H1 (cell line): Measurements from ENCODE around the gene CSF3R. TPM values are rescaled to one million over a fixed set of nuclear protein-coding genes. Genes with fewer than 3 reads are reported as not detected.

Experiments
- CTCF ChIA-PET: fragments of 300-600 bp; sonication (Branson Sonifier 250); formaldehyde crosslinking; loops from one replicate; lab custom pipeline; 2021; ENCODE audit not compliant: partially characterized antibody; lab: Charles Lee
- POLR2A ChIA-PET: fragments of 300-600 bp; sonication (Branson Sonifier 250); formaldehyde crosslinking; loops from one replicate; lab custom pipeline; 2021; ENCODE audit warnings: inconsistent platforms; ENCODE audit not compliant: partially characterized antibody; lab: Charles Lee
- DNase-seq, 2 experiments: peaks; one replicate each; pipeline versions ENCODE4 v3.0.0 to v3.0.0-alpha.2; 2010 to 2022; ENCODE audit warnings: low spot score in 2 of 2, low read depth in 1 of 2, mixed read lengths in 1 of 2
- FAIRE-seq: peaks from 2 replicates; lab custom pipeline; 2011; peaks lifted over from hg19 to GRCh38; lab: Jason Lieb, UNC
- H2AFZ ChIP-seq: 2 replicates; pipeline ENCODE4 v1.8.1; 2012; ENCODE audit warnings: low read length, inconsistent platforms
- H2AK5ac ChIP-seq: 2 replicates; pipeline ENCODE4 v1.6.1; 2013; ENCODE audit warnings: low read depth, low read length
- H2BK120ac ChIP-seq: replicated peaks from 2 replicates; pipeline ENCODE3; 2013; ENCODE audit warnings: low read depth, low read length, inconsistent platforms
- H2BK12ac ChIP-seq: 2 replicates; pipeline ENCODE4 v1.6.1; 2013; ENCODE audit warnings: low read depth, low read length
- H2BK15ac ChIP-seq: 2 replicates; pipeline ENCODE4 v1.6.1; 2013; ENCODE audit warnings: low read length
- H2BK20ac ChIP-seq: 2 replicates; pipeline ENCODE4 v1.6.1; 2013; ENCODE audit warnings: low read length
- H2BK5ac ChIP-seq: 2 replicates; pipeline ENCODE4 v1.6.1; 2013; ENCODE audit warnings: low read depth, low read length
- H3K14ac ChIP-seq: 2 replicates; pipeline ENCODE4 v1.6.1; 2013; ENCODE audit warnings: inconsistent platforms; ENCODE audit not compliant: insufficient read length
- H3K18ac ChIP-seq: 2 replicates; pipeline ENCODE4 v1.6.1; 2013; ENCODE audit warnings: low read length; ENCODE audit errors: extremely low read depth
- H3K23ac ChIP-seq: 2 replicates; pipeline ENCODE4 v1.6.1; 2013; ENCODE audit warnings: inconsistent platforms; ENCODE audit not compliant: insufficient read length
- H3K23me2 ChIP-seq: 2 replicates; pipeline ENCODE4 v1.6.1; 2013; ENCODE audit warnings: low read depth, low read length
- H3K27ac ChIP-seq: 2 replicates; pipeline ENCODE4 v1.6.1; 2011; ENCODE audit warnings: low read depth, low read length, inconsistent platforms
- H3K27me3 ChIP-seq, 4 experiments: replicated peaks in 1 of 4; 1 replicate in 1 of 4; 2 replicates in 3 of 4; pipeline versions ENCODE4 v1.6.1 to v1.8.1; 2011 to 2013; ENCODE audit warnings: low read length in 3 of 4, mild to moderate bottlenecking in 3 of 4, inconsistent platforms in 2 of 4, mixed read lengths in 2 of 4, moderate library complexity in 1 of 4; ENCODE audit not compliant: control insufficient read depth in 3 of 4, insufficient read depth in 3 of 4; ENCODE audit errors: extremely low read depth in 1 of 4
- H3K36me3 ChIP-seq, 4 experiments: 2 replicates each; pipeline versions ENCODE4 v1.6.1 to v1.8.1; 2011 to 2013; ENCODE audit warnings: mild to moderate bottlenecking in 4 of 4, low read length in 3 of 4, moderate library complexity in 2 of 4, control low read depth in 1 of 4, inconsistent platforms in 1 of 4; ENCODE audit not compliant: insufficient read depth in 4 of 4, control insufficient read depth in 2 of 4
- H3K4ac ChIP-seq: replicated peaks from 2 replicates; pipeline ENCODE3; 2013; ENCODE audit warnings: low read length, low read depth, mixed read lengths, inconsistent platforms; ENCODE audit not compliant: insufficient read length
- H3K4me1 ChIP-seq, 4 experiments: replicated peaks in 1 of 4; 1 replicate in 1 of 4; 2 replicates in 3 of 4; pipeline versions ENCODE4 v1.6.1 to v1.8.1; 2011 to 2013; ENCODE audit warnings: low read length in 3 of 4, inconsistent platforms in 2 of 4, mixed read lengths in 1 of 4; ENCODE audit not compliant: insufficient read depth in 4 of 4, control insufficient read depth in 3 of 4
- H3K4me2 ChIP-seq, 2 experiments: 2 replicates each; pipeline versions ENCODE4 v1.6.1 to v1.8.1; 2011 to 2013; ENCODE audit warnings: low read depth in 2 of 2, low read length in 2 of 2, control low read depth in 1 of 2, inconsistent platforms in 1 of 2, mild to moderate bottlenecking in 1 of 2; ENCODE audit not compliant: insufficient read depth in 1 of 2
- H3K4me3 ChIP-seq, 4 experiments: fragments of 200-600, 300-600 bp in 1 of 4; sonication (generic), shearing (Covaris generic), sonication (Bioruptor Twin) in 1 of 4; 2 replicates each; pipeline versions ENCODE4 v1.5.1 to v1.8.1; 2011 to 2016; ENCODE audit warnings: low read length in 4 of 4, low read depth in 3 of 4, control low read depth in 2 of 4, inconsistent platforms in 2 of 4, mild to moderate bottlenecking in 2 of 4, mixed read lengths in 1 of 4, moderate library complexity in 1 of 4; ENCODE audit not compliant: insufficient read depth in 2 of 4; ENCODE audit errors: extremely low read depth in 1 of 4
- H3K56ac ChIP-seq: replicated peaks from 2 replicates; pipeline ENCODE3; 2013; ENCODE audit warnings: low read depth, mild to moderate bottlenecking, mixed read lengths, low read length, inconsistent platforms; ENCODE audit not compliant: insufficient read length
- H3K79me1 ChIP-seq: 2 replicates; pipeline ENCODE4 v1.6.1; 2013; ENCODE audit warnings: low read depth, low read length, control low read depth
- H3K79me2 ChIP-seq, 2 experiments: 2 replicates each; pipeline versions ENCODE4 v1.6.1 to v1.8.1; 2012 to 2013; ENCODE audit warnings: low read length in 2 of 2, mild to moderate bottlenecking in 2 of 2, inconsistent platforms in 1 of 2; ENCODE audit not compliant: insufficient read depth in 2 of 2, control insufficient read depth in 1 of 2
- H3K9ac ChIP-seq, 4 experiments: replicated peaks in 1 of 4; 1 replicate in 1 of 4; 2 replicates in 3 of 4; pipeline versions ENCODE4 v1.6.1 to v1.8.1; 2011 to 2013; ENCODE audit warnings: low read depth in 3 of 4, low read length in 3 of 4, control low read depth in 2 of 4, mild to moderate bottlenecking in 2 of 4, moderate library complexity in 2 of 4, inconsistent platforms in 1 of 4; ENCODE audit errors: extremely low read depth in 1 of 4
- H3K9me3 ChIP-seq, 2 experiments: 2 replicates each; pipeline versions ENCODE4 v1.6.1 to v1.8.1; 2012 to 2013; ENCODE audit warnings: mild to moderate bottlenecking in 2 of 2, moderate library complexity in 2 of 2, control low read depth in 1 of 2, inconsistent platforms in 1 of 2, low read depth in 1 of 2, low read length in 1 of 2, mixed read lengths in 1 of 2; ENCODE audit not compliant: insufficient read depth in 2 of 2
- H4K20me1 ChIP-seq, 2 experiments: replicated peaks in 1 of 2; 2 replicates each; pipeline versions ENCODE3 to v1.8.1; 2011 to 2013; ENCODE audit warnings: inconsistent platforms in 2 of 2, low read length in 2 of 2, mild to moderate bottlenecking in 1 of 2; ENCODE audit not compliant: insufficient read depth in 2 of 2, control insufficient read depth in 1 of 2
- H4K5ac ChIP-seq: 2 replicates; pipeline ENCODE4 v1.6.1; 2013; ENCODE audit warnings: low read length, low read depth, mixed read lengths, inconsistent platforms; ENCODE audit not compliant: insufficient read length
- H4K8ac ChIP-seq: 2 replicates; pipeline ENCODE4 v1.8.0; 2013; ENCODE audit warnings: mild to moderate bottlenecking, moderate library complexity, low read length, inconsistent platforms; ENCODE audit not compliant: insufficient read depth; ENCODE audit errors: extremely low read depth
- H4K91ac ChIP-seq: replicated peaks from 2 replicates; pipeline ENCODE3; 2013; ENCODE audit warnings: low read length, mixed read lengths, inconsistent platforms; ENCODE audit not compliant: insufficient read length
- CBX5 ChIP-seq: fragments of 300-800, 300-1000 bp; sonication (generic); IDR thresholded peaks from 2 replicates; pipeline ENCODE4 v1.7.1; 2016; ENCODE audit warnings: antibody characterized with exemption, low read length, low read depth
- CBX8 ChIP-seq: fragments of 300-800, 300-1000 bp; sonication (generic); IDR thresholded peaks from 2 replicates; pipeline ENCODE4 v1.7.1; 2016; ENCODE audit warnings: low read depth, low read length, borderline replicate concordance
- EGR1 ChIP-seq: IDR thresholded peaks from 2 replicates; pipeline ENCODE4 v1.6.1; 2011; ENCODE audit warnings: low read depth, low read length, borderline replicate concordance
- EZH2 ChIP-seq: fragments of 200-600 bp; sonication (generic); IDR thresholded peaks from 2 replicates; pipeline ENCODE4 v1.7.1; 2012; ENCODE audit warnings: low read depth, mild to moderate bottlenecking, moderate library complexity, low read length, inconsistent platforms; ENCODE audit not compliant: severe bottlenecking
- MAFK ChIP-seq: IDR thresholded peaks from 2 replicates; pipeline ENCODE4 v1.6.1; 2012; ENCODE audit warnings: low read depth, mild to moderate bottlenecking, improper control_type of control experiment, low read length
- POLR2AphosphoS5 ChIP-seq: IDR thresholded peaks from 2 replicates; pipeline ENCODE4 v1.6.1; 2011; ENCODE audit warnings: low read depth, low read length
- RFX5 ChIP-seq: IDR thresholded peaks from 2 replicates; pipeline ENCODE4 v1.6.1; 2011; ENCODE audit warnings: low read depth, low read length, improper control_type of control experiment, borderline replicate concordance
- SIRT6 ChIP-seq: IDR thresholded peaks from one replicate; pipeline ENCODE4 v1.7.1; 2012; ENCODE audit warnings: low read length, inconsistent platforms
- TBP ChIP-seq: IDR thresholded peaks from 2 replicates; pipeline ENCODE4 v1.6.1; 2011; ENCODE audit warnings: low read depth, low read length, improper control_type of control experiment
- USF2 ChIP-seq: IDR thresholded peaks from 2 replicates; pipeline ENCODE4 v1.6.1; 2011; ENCODE audit warnings: low read length, improper control_type of control experiment
- WGBS, 2 experiments: shearing (Covaris generic) in 1 of 2; methylation state at CpG; one replicate each; pipeline versions ENCODE4 v1.1.6 to v1.1.7; 2013 to 2015; ENCODE audit warnings: low lambda C conversion rate in 2 of 2, mixed read lengths in 2 of 2, inconsistent platforms in 1 of 2, low coverage in 1 of 2, missing lambda C conversion rate in 1 of 2; ENCODE audit not compliant: insufficient replicate concordance in 2 of 2, insufficient coverage in 1 of 2, insufficient read length in 1 of 2; ENCODE audit errors: extremely low coverage in 1 of 2, missing lambda C conversion rate in 1 of 2; 5-methylcytosine and 5-hydroxymethylcytosine counted together
- polyA plus RNA-seq, 7 experiments: library from polyadenylated mRNA; depleted of rRNA in 3 of 7; stranded (reverse) in 5 of 7; unstranded in 2 of 7; fragments of >200 nt in 5 of 7; fragments of 200-250 nt in 2 of 7; gene quantifications; 1 replicate in 5 of 7; 2 replicates in 1 of 7; 4 replicates in 1 of 7; pipeline versions ENCODE4 v1.2.1 to v1.2.3, GENCODE V29; 2011 to 2013; ENCODE audit warnings: missing spikeins in 2 of 7, mixed read lengths in 2 of 7
- total RNA-seq: library from RNA; stranded (reverse); fragmentation: NEBNext Ultra II Directional; extraction: Animal tissue kit (Norgen Biotek cat#: 25700); gene quantifications from 2 replicates; pipeline ENCODE4 v1.2.1, GENCODE V29; 2021

The CSF3R gene
- total and polyA plus RNA-seq, 2 of the 8 experiments (the other 6 are each of a cell fraction or from before 2014, with no cell fraction given): not detected

DNA sequence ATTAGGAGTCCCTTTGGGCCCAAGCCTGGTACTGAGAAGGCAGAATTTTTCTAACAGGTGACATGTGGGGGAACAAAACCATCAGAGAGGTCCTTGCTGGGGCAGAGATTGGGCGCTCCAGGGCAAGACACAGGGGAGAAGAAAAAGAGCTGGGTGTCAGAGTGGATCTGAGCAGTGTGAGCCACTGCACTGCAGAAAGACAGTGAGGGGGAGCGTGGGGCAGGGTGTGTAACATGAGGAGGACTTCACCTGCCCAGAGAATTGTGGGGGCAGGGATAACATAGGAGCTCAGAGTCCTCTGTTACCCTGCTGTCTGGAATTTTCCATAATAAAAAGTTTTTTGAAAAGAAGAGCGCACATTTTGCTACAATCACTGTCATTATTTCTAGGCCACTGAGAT, 25.5 kb upstream of the CSF3R start:
- Histone ChIP-seq H4K8ac (no peak overlapping the region; the same call in 1 of the 2 replicates), H2AK5ac (no peak overlapping the region), H2BK20ac (no peak overlapping the region), H3K4me1 (no peaks in the 10 kb centered on the region; a peak in 1 of 7 replicates), H2BK15ac (no peak overlapping the region), H3K79me1 (no peaks in the 10 kb centered on the region), H3K4me3 (no peak overlapping the region)
- no peak for FAIRE-seq
- WGBS, 2 experiments: 94% methylated on average over 3 of the region's 3 CpGs; no CpG with 5 or more reads in 1 of the 2 experiments
- TF ChIP-seq RFX5 (no peak), MAFK (no peak), POLR2AphosphoS5 (no peak), SIRT6 (no peak), EGR1 (no peak), EZH2 (no peak), TBP (no peak), USF2 (no peak), CBX8 (no peak), CBX5 (no peak)
- TF ChIP-seq, all 59 proteins: peak for 0
- Histone ChIP-seq H3K9ac (no peak overlapping the region), H4K5ac (no peak overlapping the region), H3K27ac (no peak overlapping the region), H3K14ac (no peak overlapping the region), H2BK12ac (no peak overlapping the region), H3K18ac (no peak overlapping the region), H4K20me1 (no peaks in the 10 kb centered on the region), H3K23me2 (no peaks in the 10 kb centered on the region), H3K27me3 (no peaks in the 10 kb centered on the region), H3K4me2 (no peak overlapping the region), H3K79me2 (no peaks in the 10 kb centered on the region), H3K4ac (no peak overlapping the region), H3K56ac (no peak overlapping the region), H2BK5ac (no peak overlapping the region), H3K36me3 (no peaks in the 10 kb centered on the region), H3K23ac (no peak overlapping the region), H2BK120ac (no peak overlapping the region), H4K91ac (no peak overlapping the region), H3K9me3 (no peaks in the 10 kb centered on the region), H2AFZ (no peak overlapping the region)
- POLR2A ChIA-PET: no interaction called here
- CTCF ChIA-PET: interaction anchor here (0.6 to 4.0 kb wide), 3 partner anchors 8 to 142 kb away, joined by 3 to 34 read pairs (median 3); no protein-coding TSS in a partner anchor
- no peak for DNase-seq
